H1 (cell line): ENCODE results near the gene ZNF860. TPM values are rescaled to one million over a fixed set of nuclear protein-coding genes. Genes with fewer than 3 reads are reported as not detected.

Experiments
- ASH2L ChIP-seq: fragments of 200-600, 300-600 bp; sonication (generic); IDR thresholded peaks from one replicate; pipeline ENCODE4 v1.7.1; 2017; ENCODE audit warnings: low read length
- CTCF ChIP-seq, 3 experiments: IDR thresholded peaks; 1 replicate in 2 of 3; 2 replicates in 1 of 3; pipeline versions ENCODE4 v1.5.1 to v1.6.1; 2011; ENCODE audit warnings: low read length in 3 of 3, mild to moderate bottlenecking in 3 of 3, inconsistent platforms in 2 of 3, low read depth in 1 of 3, moderate library complexity in 1 of 3; ENCODE audit not compliant: insufficient read depth in 1 of 3; ENCODE audit errors: control extremely low read depth in 1 of 3
- RNF2 ChIP-seq: fragments of 200-900, 300-1000 bp; sonication (generic); IDR thresholded peaks from 2 replicates; pipeline ENCODE4 v1.7.1; 2016; ENCODE audit warnings: borderline replicate concordance, low read depth, mild to moderate bottlenecking, antibody characterized with exemption, low read length; ENCODE audit not compliant: poor library complexity, severe bottlenecking; ENCODE audit errors: missing control alignments
- SAP30 ChIP-seq: fragments of 300-600 bp; sonication (generic); IDR thresholded peaks from 2 replicates; pipeline ENCODE4 v1.7.1; 2012; ENCODE audit warnings: low read length, moderate library complexity, mild to moderate bottlenecking, inconsistent platforms; ENCODE audit not compliant: insufficient read depth, insufficient replicate concordance
- SP4 ChIP-seq: IDR thresholded peaks from 2 replicates; pipeline ENCODE4 v1.6.1; 2012; ENCODE audit warnings: low read length, inconsistent platforms
- polyA plus RNA-seq, 7 experiments: library from polyadenylated mRNA; depleted of rRNA in 3 of 7; stranded (reverse) in 5 of 7; unstranded in 2 of 7; fragments of >200 nt in 5 of 7; fragments of 200-250 nt in 2 of 7; gene quantifications; 1 replicate in 5 of 7; 2 replicates in 1 of 7; 4 replicates in 1 of 7; pipeline versions ENCODE4 v1.2.1 to v1.2.3, GENCODE V29; 2011 to 2013; ENCODE audit warnings: missing spikeins in 2 of 7, mixed read lengths in 2 of 7
- total RNA-seq: library from RNA; stranded (reverse); fragmentation: NEBNext Ultra II Directional; extraction: Animal tissue kit (Norgen Biotek cat#: 25700); gene quantifications from 2 replicates; pipeline ENCODE4 v1.2.1, GENCODE V29; 2021

ZNF860 gene
- total and polyA plus RNA-seq, 2 of the 8 experiments (the other 6 are each of a cell fraction or from before 2014, with no cell fraction given), result 3.2 to 8.6 TPM

DNA sequence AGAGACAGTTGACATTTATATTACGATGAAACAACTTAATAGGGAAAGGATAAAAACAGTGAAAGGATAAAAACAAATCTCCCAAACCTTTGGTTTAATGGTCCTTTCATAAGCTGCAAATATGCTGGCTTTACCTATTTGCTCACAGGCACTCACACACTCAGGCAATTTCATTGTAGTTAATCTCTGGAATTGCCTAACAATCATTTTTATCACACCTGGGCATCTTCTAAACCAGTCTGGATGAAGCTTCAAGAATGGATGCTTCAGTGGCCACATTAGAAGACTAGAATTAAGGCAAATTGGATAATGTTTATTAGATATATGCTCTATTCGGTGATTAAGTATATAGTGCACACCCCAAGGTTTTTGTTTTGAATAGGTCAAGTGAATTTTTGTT is 14.0 kb upstream of the ZNF860 start (continued):
- TF ChIP-seq CTCF (IDR thresholded peaks at IDR 0.05; ENCODE audit: control extremely low read depth in 1 of 3, insufficient read depth in 1 of 3, low read depth in 1 of 3, low read length in 3 of 3) (no peak), SP4 (no peak), ASH2L (no peak), SAP30 (no peak), RNF2 (no peak)
